SU-DHL-6 (cell line): ENCODE data around the gene KIF1C.

Source experiments
- CTCF ChIP-seq: fragments of 200-600 bp; sonication (generic); IDR thresholded peaks from one replicate; pipeline ENCODE4 v1.5.1; 2017; ENCODE audit warnings: antibody characterized with exemption, mild to moderate bottlenecking, low read length, moderate library complexity; ENCODE audit not compliant: insufficient read depth, poor library complexity, severe bottlenecking
- EZH2phosphoT487 ChIP-seq: fragments of 200-600 bp; sonication (generic), shearing (Covaris generic); conservative IDR thresholded peaks from 2 replicates; pipeline ENCODE4 v1.6.1; 2018; ENCODE audit warnings: mild to moderate bottlenecking, antibody characterized with exemption, low read length, moderate library complexity, mixed read lengths

GRCh38 chr17:5042157-5043022 is 44.6 kb downstream of the KIF1C start:
- TF ChIP-seq CTCF, result no peak
- TF ChIP-seq EZH2phosphoT487, result no peak
